HepG2 (cell line): ENCODE results near the gene CHST11. TPM values are rescaled to one million over a fixed set of nuclear protein-coding genes. Genes with fewer than 3 reads are reported as not detected.

ENCODE experiments used
- ATAC-seq: fragments of 200-7000 bp; cut with Tn5 transposase; 3 replicates; pipeline ENCODE4 v1.9.1; 2020; ENCODE audit warnings: mild to moderate bottlenecking, moderate library complexity
- BruUV-seq: library from RNA; stranded (reverse); fragments of 400-500 nt; replicated peaks from 2 replicates; lab custom pipeline; 2021; lab: Mats Ljungman, UMichigan
- CTCF ChIA-PET: fragments of 300-600 bp; formaldehyde crosslinking; extraction: SDS; loops from one replicate; lab custom pipeline; 2021; ENCODE audit warnings: low total read pairs, inconsistent platforms, low intra/inter-chr PET ratio; lab: Yijun Ruan, JAX
- POLR2A ChIA-PET: fragments of 350-600 bp; sonication (Branson Sonifier 250); formaldehyde crosslinking; loops from one replicate; lab custom pipeline; 2020; ENCODE audit warnings: antibody characterized with exemption, inconsistent platforms; lab: Yijun Ruan, JAX
- DNase-seq: peaks from one replicate; pipeline ENCODE4 v3.0.0-alpha.2; 2015; ENCODE audit warnings: low spot score
- FAIRE-seq: peaks from 3 replicates; lab custom pipeline; 2011; peaks lifted over from hg19 to GRCh38; lab: Jason Lieb, UNC
- H2AFZ ChIP-seq: one replicate; pipeline ENCODE4 v1.6.1; 2011; ENCODE audit warnings: low read length, inconsistent platforms
- H3K27ac ChIP-seq: fragments of 300-600 bp; 3 replicates; pipeline ENCODE4 v1.8.0; 2011; ENCODE audit warnings: mixed run types, mild to moderate bottlenecking, mixed read lengths, low read length, inconsistent platforms; ENCODE audit not compliant: insufficient read depth; ENCODE audit errors: extremely low read length
- H3K27me3 ChIP-seq, 2 experiments: fragments of 200-600 bp in 1 of 2; 2 replicates in 1 of 2; 3 replicates in 1 of 2; pipeline versions ENCODE4 v1.6.0 to v1.8.0; 2011; ENCODE audit warnings: low read length in 2 of 2, mild to moderate bottlenecking in 2 of 2, moderate library complexity in 2 of 2, inconsistent platforms in 1 of 2; ENCODE audit not compliant: insufficient read depth in 2 of 2, control insufficient read depth in 1 of 2
- H3K36me3 ChIP-seq, 2 experiments: fragments of 200-600 bp in 1 of 2; replicated peaks in 1 of 2; 2 replicates in 1 of 2; 3 replicates in 1 of 2; pipeline versions ENCODE4 v1.5.1 to v1.8.0; 2011; ENCODE audit warnings: low read length in 2 of 2, inconsistent platforms in 1 of 2; ENCODE audit not compliant: insufficient read depth in 2 of 2, control insufficient read depth in 1 of 2
- H3K4me1 ChIP-seq: 2 replicates; pipeline ENCODE4 v1.5.1; 2012; ENCODE audit warnings: low read length, inconsistent platforms; ENCODE audit not compliant: insufficient read depth
- H3K4me2 ChIP-seq: 2 replicates; pipeline ENCODE4 v1.6.0; 2011; ENCODE audit warnings: low read depth, low read length, inconsistent platforms
- H3K4me3 ChIP-seq, 3 experiments: fragments of 200-600 bp in 1 of 3; sonication (generic), shearing (Covaris generic) in 1 of 3; replicated peaks in 1 of 3; 2 replicates each; pipeline ENCODE4 v1.5.1; 2011 to 2016; ENCODE audit warnings: low read length in 3 of 3, inconsistent platforms in 2 of 3, low read depth in 2 of 3, mild to moderate bottlenecking in 2 of 3, control low read depth in 1 of 3, mixed read lengths in 1 of 3; ENCODE audit not compliant: insufficient read depth in 1 of 3
- H3K79me2 ChIP-seq: one replicate; pipeline ENCODE4 v1.6.1; 2011; ENCODE audit warnings: low read length, inconsistent platforms; ENCODE audit not compliant: insufficient read depth
- H3K9ac ChIP-seq: 2 replicates; pipeline ENCODE4 v1.6.0; 2011; ENCODE audit warnings: mild to moderate bottlenecking, low read depth, low read length, inconsistent platforms; ENCODE audit not compliant: insufficient read depth
- H3K9me3 ChIP-seq: 2 replicates; pipeline ENCODE4 v1.5.1; 2012; ENCODE audit warnings: mild to moderate bottlenecking, low read length
- H4K20me1 ChIP-seq: 2 replicates; pipeline ENCODE4 v1.6.0; 2011; ENCODE audit warnings: inconsistent platforms, mild to moderate bottlenecking, low read length, moderate library complexity; ENCODE audit not compliant: insufficient read depth
- ELF1 ChIP-seq: sonication (generic); formaldehyde crosslinking; IDR thresholded peaks from 2 replicates; pipeline ENCODE4 v1.4.0; 2020; ENCODE audit warnings: missing genetic modification reagents
- MIER3 ChIP-seq: IDR thresholded peaks from 2 replicates; pipeline ENCODE4 v1.6.1; 2016; ENCODE audit warnings: missing compliant biosample characterization, borderline replicate concordance
- NCOR1 ChIP-seq: fragments of 200-600 bp; sonication (generic); IDR thresholded peaks from 2 replicates; pipeline ENCODE4 v1.7.0; 2017; ENCODE audit warnings: antibody characterized with exemption, low read length, borderline replicate concordance
- SMARCC2 ChIP-seq: fragments of 450-650 bp; IDR thresholded peaks from 2 replicates; pipeline ENCODE4 v1.6.1; 2017; ENCODE audit warnings: antibody characterized with exemption, mild to moderate bottlenecking
- ZBTB7A ChIP-seq: sonication (generic); formaldehyde crosslinking; IDR thresholded peaks from 2 replicates; pipeline ENCODE4 v1.8.0; 2022; ENCODE audit warnings: mild to moderate bottlenecking, missing genetic modification reagents
- ZBTB8A ChIP-seq: sonication (generic); formaldehyde crosslinking; IDR thresholded peaks from 2 replicates; pipeline ENCODE4 v1.4.0; 2020; ENCODE audit warnings: mild to moderate bottlenecking, low read depth, missing genetic modification reagents, borderline replicate concordance
- ZNF446 ChIP-seq: sonication (generic); formaldehyde crosslinking; IDR thresholded peaks from 2 replicates; pipeline ENCODE4 v1.5.0; 2020; ENCODE audit warnings: mild to moderate bottlenecking, missing genetic modification reagents
- ZNF468 ChIP-seq: sonication (generic); formaldehyde crosslinking; IDR thresholded peaks from 2 replicates; pipeline ENCODE4 v1.8.0; 2022; ENCODE audit warnings: mild to moderate bottlenecking, moderate library complexity, missing genetic modification reagents
- ZNF556 ChIP-seq: sonication (generic); formaldehyde crosslinking; IDR thresholded peaks from 2 replicates; pipeline ENCODE4 v1.4.0; 2020; ENCODE audit warnings: mild to moderate bottlenecking, missing genetic modification reagents, borderline replicate concordance
- ZNF577 ChIP-seq: sonication (generic); formaldehyde crosslinking; IDR thresholded peaks from 2 replicates; pipeline ENCODE4 v1.4.0; 2020; ENCODE audit warnings: mild to moderate bottlenecking, low read depth, missing genetic modification reagents, borderline replicate concordance
- ZNF775 ChIP-seq: sonication (generic); formaldehyde crosslinking; IDR thresholded peaks from 2 replicates; pipeline ENCODE4 v1.4.0; 2020; ENCODE audit warnings: missing genetic modification reagents, mild to moderate bottlenecking, moderate library complexity, borderline replicate concordance
- ZSCAN21 ChIP-seq: sonication (generic); formaldehyde crosslinking; IDR thresholded peaks from 2 replicates; pipeline ENCODE4 v1.8.0; 2022; ENCODE audit warnings: mild to moderate bottlenecking, missing genetic modification reagents, moderate library complexity, borderline replicate concordance
- WGBS: methylation state at CpG from one replicate; pipeline ENCODE4 v1.1.6; 2017; ENCODE audit warnings: low lambda C conversion rate; 5-methylcytosine and 5-hydroxymethylcytosine counted together
- in situ Hi-C: cut with HindIII; loops from 2 replicates; pipeline ENCODE4 v1.10.0; 2017; ENCODE audit warnings: low pct_unique_long_range_greater_than_20kb; ENCODE audit not compliant: extremely low pct_ligation_motif_present
- intact Hi-C: fragments of 100-400 bp; cut with micrococcal nuclease; formaldehyde crosslinking; loops from one replicate; pipeline ENCODE4 v1.10.0; 2022; ENCODE audit not compliant: unreplicated experiment
- polyA plus RNA-seq, 8 experiments: library from polyadenylated mRNA; depleted of rRNA in 3 of 8; stranded (reverse) in 7 of 8; unstranded in 1 of 8; fragments of >200 nt; fragmentation: Illumina TruSeq in 4 of 8; extraction: Trizol in 4 of 8; gene quantifications; 2 replicates each; pipeline versions ENCODE4 v1.2.1 to v1.2.3, GENCODE V29; 2011 to 2016; ENCODE audit warnings: low read depth in 4 of 8, missing spikeins in 1 of 8, mixed read lengths in 1 of 8; ENCODE audit not compliant: insufficient read depth in 1 of 8
- total RNA-seq, 5 experiments: library from RNA; depleted of rRNA; stranded (reverse); fragments of >200 nt; fragmentation: Illumina TruSeq; extraction: Trizol; gene quantifications; 2 replicates each; pipeline ENCODE4 v1.2.3, GENCODE V29; 2016; ENCODE audit warnings: low read depth in 1 of 5
- TF ChIP-seq, protein P1 (sequence below): sonication (generic); formaldehyde crosslinking; IDR thresholded peaks from 2 replicates; pipeline ENCODE4 v1.5.0; 2020; ENCODE audit warnings: mild to moderate bottlenecking, missing genetic modification reagents, borderline replicate concordance
- TF ChIP-seq, protein P2 (sequence below): sonication (generic); formaldehyde crosslinking; IDR thresholded peaks from 2 replicates; pipeline ENCODE4 v1.9.0; 2022; ENCODE audit warnings: low read depth, missing genetic modification reagents

Gene CHST11
- total and polyA plus RNA-seq, 2 of the 13 experiments (the other 11 are each of a cell fraction or from before 2014, with no cell fraction given): 0.15 TPM; not detected in 1

DNA sequence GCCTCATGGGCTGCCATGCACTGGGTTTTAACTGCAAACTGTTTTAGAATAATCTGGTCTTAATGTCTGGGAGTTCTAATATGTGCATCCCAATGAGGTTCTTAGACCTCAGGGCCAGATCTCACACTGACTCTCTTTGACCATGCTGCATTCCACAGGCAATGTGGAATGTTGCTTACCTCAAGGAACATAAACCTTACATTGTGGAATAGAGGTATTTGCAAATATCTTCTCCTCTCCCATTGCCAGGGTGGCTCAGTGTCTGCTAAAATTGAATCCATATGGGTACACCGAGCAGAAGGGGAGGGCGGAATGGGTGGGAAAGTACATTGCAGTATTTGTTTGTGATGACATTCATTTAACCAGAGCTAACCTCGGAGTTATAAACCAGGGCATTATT is 78.6 kb downstream of the CHST11 start (continued):
- TF ChIP-seq ZNF577 (CRISPR knock-in tag): no peak

DNA sequence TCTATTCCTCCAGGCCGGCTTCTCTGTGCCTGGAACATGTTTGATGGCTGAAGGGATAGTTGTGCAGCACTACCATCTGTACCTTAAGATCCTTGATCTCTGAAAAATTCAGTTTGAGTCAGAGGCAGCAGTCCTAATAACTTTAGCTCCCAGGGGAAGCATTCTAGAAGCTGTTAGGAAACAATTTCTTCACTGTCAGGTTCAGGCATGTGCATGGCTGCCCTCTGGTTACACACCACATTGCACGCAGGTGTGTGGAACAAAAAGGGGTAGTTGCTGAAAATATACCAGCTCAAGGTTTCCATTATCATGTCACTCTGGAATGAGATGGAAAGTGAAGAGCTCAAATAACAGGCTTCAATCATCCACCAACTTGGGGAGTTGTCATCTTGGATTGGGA is 80.1 kb downstream of the CHST11 start:
- Histone ChIP-seq H3K4me2 (no peak overlapping the region), H3K27ac (no peak overlapping the region), H3K27me3 (no peaks in the 10 kb centered on the region; a peak in 1 of 5 replicates), H4K20me1 (no peaks in the 10 kb centered on the region), H3K9me3 (no peaks in the 10 kb centered on the region), H3K79me2 (no peaks in the 10 kb centered on the region), H3K36me3 (no peaks in the 10 kb centered on the region), H3K9ac (no peak overlapping the region), H2AFZ (no peak overlapping the region), H3K4me1 (no peaks in the 10 kb centered on the region), H3K4me3 (no peak overlapping the region)
- 15% methylated on average over 2 of the region's 2 CpGs for WGBS
- no TSS peak for BruUV-seq
- ATAC-seq (no peak), DNase-seq (no peak), FAIRE-seq (no peak)
- intact Hi-C loops: no loop called here
- ChIA-PET CTCF (no interaction called here), POLR2A (no interaction called here)
- in situ Hi-C loops: no loop called here
- TF ChIP-seq ELF1 (CRISPR knock-in tag): no peak
- no peak for TF ChIP-seq ZBTB8A (CRISPR knock-in tag)
- TF ChIP-seq ZNF446 (CRISPR knock-in tag): no peak
- TF ChIP-seq ZNF556 (CRISPR knock-in tag): no peak
- TF ChIP-seq ZNF468 (CRISPR knock-in tag): no peak

DNA sequence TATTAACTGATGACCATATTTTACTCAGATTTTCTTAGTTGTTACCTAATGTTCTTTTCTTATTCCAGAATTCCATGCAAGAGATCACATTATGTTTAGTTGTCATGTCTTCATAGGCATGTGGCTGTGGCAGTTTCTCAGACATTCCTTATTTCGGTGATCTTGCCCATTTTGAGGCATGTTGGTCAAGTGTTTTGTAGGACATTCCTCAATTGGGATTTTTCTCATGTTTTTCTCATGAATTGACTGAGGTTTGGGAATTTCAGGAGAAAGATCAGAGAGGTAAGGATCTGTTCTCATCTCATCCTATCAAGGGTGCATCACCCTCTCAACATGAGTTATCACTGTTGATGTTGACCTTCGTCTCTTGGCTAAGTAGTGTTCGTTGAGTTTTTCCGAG is 81.3 kb downstream of the CHST11 start:
- no peak overlapping the region for H3K4me2 ChIP-seq
- TF ChIP-seq, protein P1, sequence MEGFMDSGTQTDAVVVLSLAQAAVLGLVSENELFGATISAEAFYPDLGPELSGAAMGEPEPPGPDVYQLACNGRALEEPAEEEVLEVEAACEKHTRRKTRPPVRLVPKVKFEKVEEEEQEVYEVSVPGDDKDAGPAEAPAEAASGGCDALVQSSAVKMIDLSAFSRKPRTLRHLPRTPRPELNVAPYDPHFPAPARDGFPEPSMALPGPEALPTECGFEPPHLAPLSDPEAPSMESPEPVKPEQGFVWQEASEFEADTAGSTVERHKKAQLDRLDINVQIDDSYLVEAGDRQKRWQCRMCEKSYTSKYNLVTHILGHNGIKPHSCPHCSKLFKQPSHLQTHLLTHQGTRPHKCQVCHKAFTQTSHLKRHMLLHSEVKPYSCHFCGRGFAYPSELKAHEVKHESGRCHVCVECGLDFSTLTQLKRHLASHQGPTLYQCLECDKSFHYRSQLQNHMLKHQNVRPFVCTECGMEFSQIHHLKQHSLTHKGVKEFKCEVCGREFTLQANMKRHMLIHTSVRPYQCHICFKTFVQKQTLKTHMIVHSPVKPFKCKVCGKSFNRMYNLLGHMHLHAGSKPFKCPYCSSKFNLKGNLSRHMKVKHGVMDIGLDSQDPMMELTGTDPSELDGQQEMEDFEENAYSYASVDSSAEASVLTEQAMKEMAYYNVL (CRISPR knock-in tag): no peak
- TF ChIP-seq, protein P2, sequence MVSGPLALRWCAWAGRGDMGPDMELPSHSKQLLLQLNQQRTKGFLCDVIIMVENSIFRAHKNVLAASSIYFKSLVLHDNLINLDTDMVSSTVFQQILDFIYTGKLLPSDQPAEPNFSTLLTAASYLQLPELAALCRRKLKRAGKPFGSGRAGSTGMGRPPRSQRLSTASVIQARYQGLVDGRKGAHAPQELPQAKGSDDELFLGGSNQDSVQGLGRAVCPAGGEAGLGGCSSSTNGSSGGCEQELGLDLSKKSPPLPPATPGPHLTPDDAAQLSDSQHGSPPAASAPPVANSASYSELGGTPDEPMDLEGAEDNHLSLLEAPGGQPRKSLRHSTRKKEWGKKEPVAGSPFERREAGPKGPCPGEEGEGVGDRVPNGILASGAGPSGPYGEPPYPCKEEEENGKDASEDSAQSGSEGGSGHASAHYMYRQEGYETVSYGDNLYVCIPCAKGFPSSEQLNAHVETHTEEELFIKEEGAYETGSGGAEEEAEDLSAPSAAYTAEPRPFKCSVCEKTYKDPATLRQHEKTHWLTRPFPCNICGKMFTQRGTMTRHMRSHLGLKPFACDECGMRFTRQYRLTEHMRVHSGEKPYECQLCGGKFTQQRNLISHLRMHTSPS (CRISPR knock-in tag): no peak
- no peak for TF ChIP-seq ZBTB7A
- TF ChIP-seq ZSCAN21 (CRISPR knock-in tag): no peak
- no peak for TF ChIP-seq SMARCC2
- no peak for TF ChIP-seq ZNF775 (CRISPR knock-in tag)
- TF ChIP-seq NCOR1: no peak
- no peak for TF ChIP-seq MIER3 (CRISPR knock-in tag)

More for the DNA sequence above, 81.3 kb downstream of the CHST11 start:
- intact Hi-C loops: no loop called here
- Histone ChIP-seq H3K27ac (no peak overlapping the region), H2AFZ (no peak overlapping the region), H3K9ac (no peak overlapping the region), H3K9me3 (no peaks in the 10 kb centered on the region), H3K79me2 (no peaks in the 10 kb centered on the region), H3K4me3 (no peak overlapping the region), H3K4me1 (no peaks in the 10 kb centered on the region), H3K36me3 (no peaks in the 10 kb centered on the region), H3K27me3 (no peaks in the 10 kb centered on the region; a peak in 1 of 5 replicates), H4K20me1 (no peaks in the 10 kb centered on the region)
- ChIA-PET POLR2A (no interaction called here), CTCF (no interaction called here)
- BruUV-seq: no TSS peak
- no peak for DNase-seq
- ATAC-seq: no peak
- 4% methylated on average over 4 of the region's 4 CpGs for WGBS
- in situ Hi-C loops: no loop called here
- no peak for FAIRE-seq
